NCI-H2196 treated with DMSO at 0.1 percent for 48 hours (cell line): ENCODE measurements around the gene RIPK4.
"Not testable (repeated sequence)": the region's sequence is repeated elsewhere in the genome, so short reads cannot be mapped to it uniquely, and the experiment has no call there.

Experiments
- DNase-seq: peaks from one replicate; lab custom pipeline; 2025; ENCODE audit not compliant: unreplicated experiment; lab: John Stamatoyannopoulos, UW

RIPK4 gene

DNA sequence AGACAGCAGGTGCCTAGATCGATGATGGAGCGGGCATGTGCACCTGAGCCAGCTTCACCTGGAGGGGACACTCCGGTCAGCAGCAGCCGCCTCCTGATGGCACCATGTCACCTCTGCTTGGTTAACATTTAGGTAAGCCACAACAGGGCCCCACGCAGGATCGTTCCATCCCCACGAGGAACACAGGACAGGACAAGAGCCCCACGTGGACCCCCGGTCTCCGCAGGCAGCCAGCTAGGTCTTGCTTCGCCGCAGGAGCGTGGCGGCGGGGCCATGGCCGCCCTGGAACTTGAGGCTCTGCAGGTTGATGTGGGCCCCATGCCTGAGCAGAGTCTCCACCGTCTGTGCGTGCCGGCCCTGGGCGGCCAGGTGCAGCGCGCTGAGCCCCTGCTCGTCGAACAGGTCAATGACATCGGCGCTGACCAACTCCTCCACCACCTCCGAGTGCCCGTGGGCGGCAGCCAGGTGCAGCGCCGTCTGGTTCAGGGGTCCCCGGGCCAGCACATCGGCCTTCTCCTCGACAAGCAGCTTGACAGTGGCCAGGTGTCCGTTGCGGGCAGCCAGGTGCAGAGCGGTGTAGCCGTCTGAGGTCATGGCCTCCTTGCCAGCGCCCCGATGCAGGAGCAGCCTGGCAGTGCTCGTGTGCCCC, 26.1 kb downstream of the RIPK4 start:
- DNase-seq, result no peak

DNA sequence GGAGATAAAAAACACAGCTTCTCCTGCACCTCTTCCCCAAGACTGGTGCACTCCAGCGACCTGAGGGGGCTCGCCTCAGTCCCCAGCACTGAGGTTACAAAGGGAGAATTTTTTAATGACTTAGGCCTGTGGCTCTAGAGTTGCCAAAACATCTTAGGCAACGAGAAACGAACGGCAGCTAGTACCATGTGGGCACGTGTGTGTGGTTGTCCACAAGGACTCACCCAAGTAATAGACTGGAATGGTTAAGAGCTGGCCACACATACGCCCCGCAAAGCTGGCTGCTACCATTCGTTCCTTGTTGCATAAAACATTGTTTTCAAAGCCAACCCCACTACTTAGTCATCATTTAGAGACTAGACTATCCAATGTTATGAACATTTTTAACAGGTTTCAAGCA, 26.9 kb downstream of the RIPK4 start:
- DNase-seq, result no peak

DNA sequence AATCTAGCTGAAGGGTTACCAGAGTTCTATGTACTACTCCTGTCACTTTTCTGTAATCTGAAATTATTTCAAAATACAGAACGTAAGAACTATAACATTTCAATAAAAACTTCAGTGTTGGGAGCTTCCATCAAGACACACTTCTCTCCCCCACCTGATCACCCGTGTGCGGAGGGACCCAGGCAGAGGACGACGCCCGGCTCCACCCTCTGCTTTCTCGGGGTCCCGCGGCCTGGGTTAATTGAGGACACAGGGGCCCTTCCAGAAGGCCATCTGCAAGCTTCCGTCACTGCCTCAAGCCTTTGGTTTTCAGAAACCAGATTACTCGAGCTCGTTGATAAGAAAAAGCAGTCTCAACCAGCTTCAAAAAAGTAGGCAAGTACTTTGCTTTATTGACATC, 27.8 kb downstream of the RIPK4 start:
- DNase-seq, result no peak

DNA sequence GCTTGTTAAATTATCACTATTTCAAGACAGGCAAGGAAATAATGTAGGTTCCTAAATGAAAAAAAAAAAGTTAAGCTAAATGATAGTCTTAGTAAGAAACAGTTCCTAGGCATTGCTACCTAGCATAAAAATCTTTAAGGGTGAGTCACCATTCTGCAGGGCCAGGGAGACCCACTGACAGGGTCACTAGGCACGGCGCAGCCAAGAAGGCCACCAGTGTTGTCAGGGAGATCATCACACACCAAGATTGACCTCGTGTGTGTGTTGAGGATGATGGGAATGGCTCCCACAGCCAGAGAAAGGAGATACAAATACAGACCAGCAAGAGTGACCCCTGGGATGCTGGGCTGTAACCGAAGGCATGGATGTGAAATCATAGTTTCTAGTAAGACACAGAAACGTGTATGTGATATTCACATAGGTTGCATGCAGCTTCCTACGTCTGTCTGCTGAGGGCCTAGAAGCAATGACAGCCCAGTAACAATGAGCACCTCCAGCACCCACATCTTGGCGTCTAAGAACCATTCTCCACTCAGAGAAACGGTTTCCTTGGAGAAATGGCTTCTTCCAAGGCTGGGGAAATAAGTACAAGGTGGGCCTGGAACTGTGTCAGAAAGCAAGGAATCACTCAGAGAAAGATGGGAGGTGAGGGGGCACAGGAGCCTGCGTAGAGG, 29.1 kb downstream of the RIPK4 start:
- no peak for DNase-seq

DNA sequence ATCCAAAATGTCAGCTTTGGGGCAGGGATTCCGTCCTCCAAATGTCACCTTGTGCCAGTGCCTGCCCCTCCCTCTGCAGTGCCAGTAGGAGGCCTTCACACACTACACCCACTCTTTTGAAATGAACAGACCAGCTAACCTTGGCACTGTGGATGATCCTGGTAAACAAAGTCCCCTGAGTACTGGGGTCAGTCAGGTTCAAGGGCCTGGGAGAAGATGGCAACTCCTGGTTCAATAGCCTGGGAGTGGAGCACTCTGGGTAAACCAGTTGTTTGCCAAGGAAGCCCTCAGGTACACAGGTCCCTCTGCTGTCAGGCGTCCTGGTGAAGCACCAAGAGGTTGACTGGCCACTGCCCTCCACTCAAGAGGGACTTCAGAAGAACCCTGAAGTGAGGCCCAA, 30.4 kb downstream of the RIPK4 start:
- DNase-seq, result no peak

DNA sequence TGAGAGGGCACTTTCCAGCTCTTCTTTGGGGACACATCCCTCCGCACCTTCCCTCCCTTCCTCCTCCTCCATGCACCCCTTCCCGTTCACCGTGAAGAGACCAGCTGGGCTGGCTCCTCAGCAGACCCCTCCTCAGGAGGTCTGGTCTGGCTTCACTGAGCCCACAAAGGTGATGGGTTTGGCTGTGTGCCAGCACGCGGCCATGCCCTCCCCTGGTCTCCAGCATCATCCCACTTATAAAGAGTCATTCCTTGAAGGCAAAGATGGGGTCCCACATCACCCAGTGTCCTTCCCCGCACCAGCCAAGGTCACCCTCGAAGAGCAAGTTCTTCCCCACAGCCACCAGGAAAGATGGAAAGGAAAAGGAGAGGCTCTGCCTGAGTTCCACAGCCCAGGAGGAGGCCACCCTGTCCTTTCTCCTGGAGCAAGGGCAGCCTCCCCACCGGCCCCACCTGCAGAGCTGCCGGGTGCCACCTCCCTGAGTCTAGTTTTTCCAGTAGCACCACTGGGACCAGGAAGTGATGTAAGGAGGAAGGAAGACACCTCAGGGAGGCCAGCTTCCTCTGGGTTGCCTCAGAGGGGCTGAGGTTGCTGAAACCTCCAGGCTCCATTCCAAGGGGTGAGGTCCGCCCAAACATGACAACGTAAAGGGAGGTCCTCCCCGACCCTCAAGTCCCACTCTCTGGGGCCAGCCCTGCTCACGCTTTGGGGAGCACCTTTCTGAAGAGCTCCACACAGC, 32.7 kb downstream of the RIPK4 start:
- no peak for DNase-seq

DNA sequence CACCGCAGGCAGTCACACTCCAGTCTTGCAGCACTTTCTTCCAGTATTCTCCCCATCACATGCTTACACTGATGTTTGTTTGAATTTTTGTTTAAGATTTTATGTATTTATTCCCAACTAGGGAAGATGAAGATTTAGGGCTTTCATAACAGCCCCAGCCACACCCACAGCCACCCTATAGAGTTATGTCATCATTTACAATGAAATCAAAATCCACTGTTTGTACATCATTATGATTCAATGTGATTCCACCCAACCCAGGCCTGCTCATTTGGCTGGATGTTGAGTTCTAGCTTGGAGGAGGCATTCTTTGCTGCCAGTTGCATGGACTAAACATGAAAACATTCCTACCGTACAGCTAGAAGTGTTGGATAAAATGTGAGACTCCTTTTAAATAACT, 35.8 kb downstream of the RIPK4 start:
- DNase-seq, result no peak

DNA sequence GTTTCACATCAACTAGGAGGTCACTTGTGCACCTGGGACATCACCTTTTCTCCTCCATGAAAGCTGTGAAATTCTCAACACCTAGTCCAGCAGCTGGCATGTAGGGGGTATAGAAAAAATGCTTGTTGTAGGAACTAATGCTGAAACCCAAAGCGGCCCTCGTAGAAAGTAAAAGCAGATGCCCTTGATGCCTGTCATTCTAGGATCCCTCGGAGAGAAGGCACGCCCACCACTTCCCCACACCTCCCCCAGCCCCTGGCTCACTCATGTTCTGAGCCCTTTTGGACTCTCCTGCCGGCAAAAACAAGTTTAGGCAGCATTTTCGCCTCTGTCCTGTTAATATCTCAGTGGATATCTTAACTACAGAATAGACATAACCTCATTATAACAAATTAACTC, 36.5 kb downstream of the RIPK4 start:
- DNase-seq, result no peak

DNA sequence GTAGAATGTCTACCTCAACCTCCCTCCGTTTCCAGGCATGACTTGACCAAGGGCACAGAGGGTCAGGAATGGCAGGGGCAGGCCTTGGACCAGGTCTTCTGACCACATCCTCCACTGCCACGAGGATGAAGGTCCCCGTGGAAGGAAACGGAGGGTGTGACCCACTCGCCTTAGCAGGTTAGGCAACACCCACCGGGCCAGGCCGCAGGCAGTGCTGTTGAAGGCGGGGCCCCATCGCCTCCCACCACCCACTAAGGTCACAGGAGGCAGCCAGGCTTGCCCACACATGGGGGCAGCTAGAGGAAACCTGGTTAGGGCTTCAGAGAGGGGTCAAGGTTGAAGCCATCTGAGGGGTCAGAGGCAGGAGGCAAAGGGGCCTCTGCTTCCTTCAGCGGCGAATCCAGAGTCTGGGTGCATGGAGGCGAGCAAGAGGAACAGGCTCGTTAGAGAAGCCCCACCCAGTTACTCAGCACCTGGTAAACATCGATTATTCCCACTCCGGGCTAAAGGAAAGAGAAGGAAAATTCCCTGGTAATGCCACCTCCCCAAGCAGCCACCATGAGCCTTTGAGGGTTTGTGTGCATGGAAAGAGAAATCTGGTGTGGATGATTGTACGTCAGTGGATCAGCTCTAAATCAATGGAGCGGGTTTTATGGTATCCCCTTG, 37.0 kb downstream of the RIPK4 start:
- no peak for DNase-seq

DNA sequence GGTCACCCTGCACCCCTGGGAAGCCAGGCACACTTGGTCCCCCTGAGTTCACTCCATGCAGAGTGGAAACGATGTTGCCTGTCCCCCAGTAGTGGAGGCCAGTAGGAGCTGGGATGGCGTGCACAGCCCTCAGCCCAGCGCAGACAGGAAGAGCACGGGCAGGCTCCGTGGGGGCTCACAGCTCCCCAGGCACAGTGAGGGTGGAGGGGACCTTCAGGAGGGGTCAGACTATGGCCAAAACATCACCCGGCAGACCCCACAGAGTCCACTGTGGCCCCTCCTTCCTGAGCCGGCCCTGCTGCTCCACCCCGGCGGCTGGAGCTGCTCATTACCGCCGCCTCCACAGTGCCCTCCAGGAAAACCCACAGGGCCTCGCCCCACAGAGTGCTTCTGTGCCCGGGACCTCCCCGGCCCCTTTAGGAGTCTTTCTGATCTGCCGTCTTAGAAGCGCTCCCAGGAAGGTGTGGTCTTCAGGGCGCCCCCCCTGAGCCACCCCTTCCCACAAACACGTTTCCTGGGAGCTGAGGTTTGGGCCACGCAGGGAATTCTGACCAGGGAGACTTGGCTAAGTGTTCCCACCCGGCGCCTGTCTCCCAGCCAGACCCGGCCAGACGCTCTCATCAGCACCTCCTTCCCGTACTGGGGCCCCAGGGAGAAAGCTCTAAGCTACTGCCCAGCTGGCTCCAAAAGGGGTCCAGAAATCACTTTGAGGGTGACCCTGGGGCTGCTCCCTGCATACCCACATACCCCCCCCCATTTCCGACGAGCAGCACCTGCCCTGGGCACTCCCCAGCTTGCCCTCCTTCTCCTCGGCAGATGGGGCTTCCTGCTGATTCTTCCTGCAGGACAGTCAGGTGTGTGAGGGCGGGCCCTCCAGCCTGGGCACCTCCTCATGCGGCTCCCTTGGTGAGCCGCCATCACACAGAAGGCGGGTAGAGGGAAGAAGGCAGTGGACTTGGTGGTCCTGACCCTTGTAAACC, 38.8 kb downstream of the RIPK4 start:
- DNase-seq, result no peak

DNA sequence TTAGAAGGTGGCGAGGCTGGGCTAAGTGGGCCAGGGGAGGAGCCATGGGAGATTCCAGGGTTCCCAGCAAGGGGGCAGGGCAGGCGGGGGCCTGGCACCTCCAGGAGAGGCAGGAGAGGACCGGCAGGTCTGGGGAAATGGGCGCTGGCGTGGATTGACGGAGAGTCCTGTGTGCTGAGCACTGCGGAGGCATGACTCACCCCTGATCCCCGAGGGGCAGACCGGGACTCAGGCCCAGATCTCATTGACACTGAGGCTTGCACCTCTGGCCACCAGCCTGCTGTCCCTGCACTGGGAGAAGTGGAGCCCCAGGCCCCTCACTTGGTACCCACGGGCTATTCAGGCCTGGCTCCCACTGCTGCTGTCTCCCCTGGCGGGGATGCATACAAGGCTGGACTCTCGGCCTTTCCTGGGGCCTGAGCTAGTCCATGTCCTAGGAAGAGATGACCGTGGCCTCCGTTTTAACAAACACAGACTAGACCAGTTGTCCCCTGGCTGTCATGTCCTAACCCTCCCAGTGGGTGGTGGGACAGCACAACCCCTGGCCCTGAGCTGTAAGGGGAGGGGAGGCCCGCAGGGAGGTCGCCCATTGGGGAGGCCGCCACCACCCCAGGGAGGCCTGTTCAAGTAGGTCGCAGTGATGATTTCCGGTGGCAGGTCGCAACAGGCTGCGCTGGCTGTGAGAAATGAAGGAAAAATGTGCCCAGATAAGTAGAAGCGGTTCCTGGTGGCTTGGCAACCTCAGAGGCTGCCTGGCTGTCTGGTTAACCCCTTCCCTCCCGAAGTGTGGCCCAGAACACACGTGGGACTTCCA, 39.7 kb downstream of the RIPK4 start:
- no peak for DNase-seq

DNA sequence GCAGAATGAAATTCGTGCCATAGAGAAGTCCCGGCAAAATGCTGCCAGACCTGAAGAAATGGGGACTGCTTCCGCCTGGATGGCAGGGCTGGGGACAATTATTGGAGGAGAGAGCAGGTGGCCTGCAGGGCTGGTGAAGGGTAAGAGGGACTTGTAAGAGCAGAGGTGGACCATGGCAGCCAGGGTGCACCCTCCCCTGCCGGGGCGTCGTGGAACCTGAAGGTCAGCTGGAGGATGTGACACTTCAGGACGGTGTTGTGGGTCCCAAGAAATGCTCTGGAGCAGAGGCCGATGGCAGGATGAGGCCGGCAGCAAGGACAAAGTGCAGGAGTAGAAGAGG, 40.3 kb downstream of the RIPK4 start:
- no peak for DNase-seq

DNA sequence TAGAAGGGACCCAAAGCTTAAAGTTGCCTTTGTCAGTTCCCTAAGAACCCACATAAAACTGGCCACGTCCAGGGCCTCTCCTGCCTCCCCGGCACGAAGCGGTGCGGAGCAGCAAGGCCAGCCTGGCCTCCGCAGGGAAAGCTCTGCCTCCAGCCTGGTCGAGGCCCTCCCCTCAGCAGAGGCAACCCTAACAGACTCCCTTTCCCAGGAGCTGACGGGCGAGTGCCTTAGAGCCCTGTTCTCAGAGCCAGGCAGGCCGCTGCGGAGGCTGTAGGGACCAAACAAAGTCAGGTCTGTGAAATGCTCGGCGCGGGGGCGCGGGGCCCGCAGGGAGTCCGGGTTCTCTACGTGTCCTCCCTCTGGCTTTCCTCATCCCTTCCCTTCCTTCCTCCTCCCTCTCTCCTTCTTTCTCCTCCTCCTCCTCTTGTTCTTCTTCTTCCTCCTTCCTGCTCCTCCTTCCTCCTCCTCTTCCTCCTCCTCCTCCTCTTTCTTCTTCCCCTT, 40.7 kb downstream of the RIPK4 start:
- no peak for DNase-seq

DNA sequence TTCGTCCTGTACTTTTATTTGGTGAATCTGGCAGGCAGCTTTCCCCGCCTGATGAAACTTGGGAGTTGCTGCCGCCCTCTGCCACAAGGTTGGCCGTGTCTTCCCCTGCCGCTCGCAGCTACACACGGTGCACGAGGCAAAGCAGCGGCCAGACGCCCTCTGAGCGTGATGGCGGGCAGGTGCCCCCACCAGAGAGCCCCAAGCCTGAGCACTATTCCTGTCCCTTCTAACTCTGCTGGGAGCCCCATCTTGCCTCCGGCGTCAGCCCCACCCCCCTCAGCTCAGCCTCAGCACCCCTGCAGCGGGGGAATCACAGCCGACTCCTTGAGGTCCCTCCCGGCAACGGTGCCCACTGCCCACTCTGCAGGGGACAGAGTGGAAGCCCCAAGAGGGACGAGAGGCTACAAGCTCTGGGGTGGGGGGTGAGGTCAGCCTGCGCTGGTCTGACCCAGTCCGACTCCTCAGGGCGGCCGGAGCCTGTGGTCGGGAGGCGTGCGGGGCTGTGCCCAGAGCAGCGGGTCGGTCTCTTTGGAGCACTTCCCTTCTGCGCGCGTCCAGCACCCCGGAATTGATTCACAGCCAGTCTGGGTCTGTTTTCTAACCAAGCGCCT, 41.3 kb downstream of the RIPK4 start:
- no peak for DNase-seq

DNA sequence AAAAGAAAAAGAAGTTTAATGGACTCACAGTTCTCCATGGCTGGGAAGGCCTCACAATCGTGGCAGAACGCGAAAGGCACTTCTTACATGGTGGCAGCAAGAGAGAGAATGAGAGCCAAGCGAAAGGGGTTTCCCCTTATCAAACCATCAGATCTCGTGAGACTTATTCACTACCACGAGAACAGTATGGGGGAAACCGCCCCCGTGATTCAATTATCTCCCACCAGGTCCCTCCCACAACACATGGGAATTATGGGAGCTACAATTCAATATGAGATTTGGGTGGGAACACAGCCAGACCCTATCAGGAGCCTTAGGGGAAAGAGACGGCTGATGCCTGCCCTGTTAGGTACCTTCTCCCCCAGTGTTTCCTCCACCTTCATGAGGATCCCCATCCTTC, 43.0 kb downstream of the RIPK4 start:
- not testable (repeated sequence) for DNase-seq

DNA sequence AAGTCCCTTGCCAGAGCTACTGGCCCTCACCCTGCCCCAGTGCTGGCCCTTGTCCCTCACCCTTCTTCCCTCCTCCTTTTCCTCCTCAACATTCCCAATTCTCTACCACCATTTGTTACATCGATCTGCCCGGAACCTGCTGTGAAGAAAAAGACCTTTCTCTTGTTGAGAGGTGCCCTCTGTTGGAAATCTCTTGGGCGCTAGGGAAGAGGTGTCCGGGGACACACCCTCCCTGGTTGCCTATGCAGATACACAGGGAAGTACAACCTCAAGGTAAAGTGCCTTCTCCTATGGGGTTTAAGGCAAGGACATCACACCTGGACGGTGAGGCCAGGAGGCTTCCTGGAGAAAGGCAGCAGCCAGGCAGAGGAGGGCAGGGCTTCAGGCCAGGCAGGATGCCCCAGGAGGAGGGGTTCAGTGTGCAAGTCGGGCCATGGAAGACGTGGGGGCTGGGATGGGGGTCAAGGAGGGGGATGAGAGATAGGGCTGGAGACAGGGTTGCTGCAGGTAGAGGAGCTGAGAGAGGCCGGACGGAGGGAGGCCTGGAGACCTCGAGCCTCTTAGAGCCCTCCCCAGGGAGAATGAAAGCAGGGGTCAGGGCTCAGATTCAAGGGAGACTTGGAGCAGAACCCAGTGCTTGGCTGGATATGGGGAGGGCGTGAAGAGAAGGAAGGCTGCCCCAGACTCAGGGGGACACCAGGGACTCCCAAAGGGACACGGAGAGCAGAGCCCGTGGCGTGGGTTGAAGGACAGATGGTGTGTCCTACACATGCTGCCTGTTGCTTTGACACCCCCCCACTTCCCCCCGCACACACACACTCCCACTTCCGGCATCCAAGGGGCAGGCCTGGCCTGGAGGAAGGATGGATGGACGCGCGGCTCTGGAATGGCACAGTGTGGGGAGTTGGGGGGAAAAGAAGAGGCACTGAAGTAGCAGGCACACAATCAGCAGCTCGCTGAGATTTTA, 44.5 kb downstream of the RIPK4 start:
- DNase-seq, result no peak

DNA sequence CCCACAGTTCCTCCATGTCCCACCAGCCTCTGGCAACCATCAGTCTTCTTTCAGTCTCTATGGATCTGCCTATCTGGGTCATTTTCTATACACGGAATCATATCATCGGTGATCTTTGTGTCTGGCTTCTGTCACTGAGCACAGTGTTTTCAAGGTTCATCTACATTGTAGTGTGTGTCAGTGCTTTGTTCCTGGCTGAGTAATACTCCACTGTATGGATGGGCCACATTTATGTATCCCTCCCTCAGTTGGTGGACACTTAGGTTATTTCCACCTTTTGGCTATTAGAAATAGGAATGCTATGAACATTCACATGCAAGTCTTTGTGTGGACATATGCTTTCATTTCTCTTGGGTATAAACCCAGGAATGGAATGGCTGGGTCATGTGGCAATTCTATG, 46.6 kb downstream of the RIPK4 start:
- no peak for DNase-seq

DNA sequence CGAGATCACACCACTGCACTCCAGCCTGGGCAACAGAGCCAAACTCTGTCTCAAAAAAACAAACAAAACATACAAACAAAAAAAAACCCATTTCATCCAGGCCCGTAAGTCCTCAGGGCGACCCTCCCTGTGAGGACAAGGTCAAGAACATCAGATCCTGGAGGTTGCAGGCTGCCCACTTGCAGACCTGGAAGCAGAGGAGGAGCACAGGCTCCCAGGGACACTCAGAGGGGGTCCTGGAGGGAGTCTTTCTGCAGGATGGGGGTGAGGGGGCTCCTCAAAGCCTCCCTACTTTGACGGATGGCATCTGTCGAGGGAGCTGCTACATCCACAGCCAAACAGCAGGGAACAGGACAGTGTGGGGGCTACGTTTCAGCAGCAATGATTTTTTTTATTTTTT, 47.2 kb downstream of the RIPK4 start:
- no peak for DNase-seq
